Ureter (tissue), 1 donor: Measurements from ENCODE around the gene EFCAB12. TPM values are rescaled to one million over a fixed set of nuclear protein-coding genes. Genes with fewer than 3 reads are reported as not detected.

Experiments
- DNase-seq: peaks from one replicate; pipeline ENCODE4 v3.0.0-alpha.2; 2020; ENCODE audit warnings: low spot score
- total RNA-seq: library from RNA; stranded (reverse); gene quantifications from one replicate; pipeline ENCODE4 v1.2.4, GENCODE V29; 2023
- donor health status: DM: yes; HTN: yes; CAD: no.

The EFCAB12 gene
- total RNA-seq: 0.26 TPM

GRCh38 chr3:129428376-129429079, at the start of gene EFCAB12:
TSS of gene EFCAB12 (minus strand) at chr3:129428636. CDS start at chr3:129428488, 148 bp downstream.
- DNase-seq: peak; percentile 96

GRCh38 chr3:129476586-129476985, 48.1 kb upstream of the EFCAB12 start:
- DNase-seq: no peak

GRCh38 chr3:129475863-129476262, 47.4 kb upstream of the EFCAB12 start:
- no peak for DNase-seq

GRCh38 chr3:129474984-129475804, 46.8 kb upstream of the EFCAB12 start:
- no peak for DNase-seq

GRCh38 chr3:129473769-129474152, 45.3 kb upstream of the EFCAB12 start:
- DNase-seq: no peak

GRCh38 chr3:129473067-129473768, 44.8 kb upstream of the EFCAB12 start:
- DNase-seq: no peak

GRCh38 chr3:129470861-129471260, 42.4 kb upstream of the EFCAB12 start:
- DNase-seq: no peak

GRCh38 chr3:129469026-129469425, 40.6 kb upstream of the EFCAB12 start:
- DNase-seq: no peak

GRCh38 chr3:129467932-129468331, 39.5 kb upstream of the EFCAB12 start:
- DNase-seq: no peak

- DNase-seq: no peak
These were observed 35.3 kb upstream of the EFCAB12 start for GRCh38 chr3:129463716-129464115.

GRCh38 chr3:129463094-129463493, 34.7 kb upstream of the EFCAB12 start:
- DNase-seq: no peak

- no peak for DNase-seq
These were observed 34.0 kb upstream of the EFCAB12 start for GRCh38 chr3:129462361-129462968.

- no peak for DNase-seq
These were observed 33.2 kb upstream of the EFCAB12 start for GRCh38 chr3:129461461-129462146.

- DNase-seq: no peak
These were observed 32.6 kb upstream of the EFCAB12 start for GRCh38 chr3:129461022-129461421.

- DNase-seq: no peak
These were observed 32.1 kb upstream of the EFCAB12 start for GRCh38 chr3:129460572-129460971.

- DNase-seq: no peak
These were observed 31.7 kb upstream of the EFCAB12 start for GRCh38 chr3:129460155-129460554.

- DNase-seq: no peak
These were observed 25.3 kb upstream of the EFCAB12 start for GRCh38 chr3:129453732-129454131.

GRCh38 chr3:129449279-129450115, 21.1 kb upstream of the EFCAB12 start:
- no peak for DNase-seq

GRCh38 chr3:129448186-129448895, 19.9 kb upstream of the EFCAB12 start:
- no peak for DNase-seq

- DNase-seq: no peak
These were observed 18.5 kb upstream of the EFCAB12 start for GRCh38 chr3:129446926-129447325.
